ENCODE measurements around the gene CROCC2.

CROCC2 gene

GRCh38 chr2:241036964-241037421 is 130.9 kb downstream of the CROCC2 start:
- Histone ChIP-seq H3K79me2 (ENCODE audit: control insufficient read depth, low read length) (peaks cover 40% of the 10 kb centered on the region), H4K20me1 (ENCODE audit: control insufficient read depth, insufficient read depth, low read depth, low read length) (no peaks in the 10 kb centered on the region), H3K27ac (ENCODE audit: low read depth, low read length) (peak overlapping the region; percentile 95), H3F3A (ENCODE audit: control insufficient read depth, insufficient read depth) (peaks cover 19% of the 10 kb centered on the region), H3K9me3 (ENCODE audit: control insufficient read depth, insufficient read depth, low read length) (no peaks in the 10 kb centered on the region), H3K4me1 (ENCODE audit: control insufficient read depth, low read length) (peaks cover 59% of the 10 kb centered on the region), H3K36me3 (ENCODE audit: control insufficient read depth, low read length) (peaks cover 32% of the 10 kb centered on the region), H3K4me3 (ENCODE audit: low read length) (peak overlapping the region; percentile 95), H3K27me3 (ENCODE audit: control insufficient read depth, low read length) (peaks cover 7% of the 10 kb centered on the region), H3K9me2 (replicated peaks; ENCODE audit: control insufficient read depth, low read length) (no peaks in the 10 kb centered on the region), H3K4me2 (ENCODE audit: low read length) (peak overlapping the region; percentile 95)
- TF ChIP-seq EZH2phosphoT487 (IDR thresholded peaks at IDR 0.05; ENCODE audit: borderline replicate concordance, low read length) = no peak
- TF ChIP-seq, protein P1, sequence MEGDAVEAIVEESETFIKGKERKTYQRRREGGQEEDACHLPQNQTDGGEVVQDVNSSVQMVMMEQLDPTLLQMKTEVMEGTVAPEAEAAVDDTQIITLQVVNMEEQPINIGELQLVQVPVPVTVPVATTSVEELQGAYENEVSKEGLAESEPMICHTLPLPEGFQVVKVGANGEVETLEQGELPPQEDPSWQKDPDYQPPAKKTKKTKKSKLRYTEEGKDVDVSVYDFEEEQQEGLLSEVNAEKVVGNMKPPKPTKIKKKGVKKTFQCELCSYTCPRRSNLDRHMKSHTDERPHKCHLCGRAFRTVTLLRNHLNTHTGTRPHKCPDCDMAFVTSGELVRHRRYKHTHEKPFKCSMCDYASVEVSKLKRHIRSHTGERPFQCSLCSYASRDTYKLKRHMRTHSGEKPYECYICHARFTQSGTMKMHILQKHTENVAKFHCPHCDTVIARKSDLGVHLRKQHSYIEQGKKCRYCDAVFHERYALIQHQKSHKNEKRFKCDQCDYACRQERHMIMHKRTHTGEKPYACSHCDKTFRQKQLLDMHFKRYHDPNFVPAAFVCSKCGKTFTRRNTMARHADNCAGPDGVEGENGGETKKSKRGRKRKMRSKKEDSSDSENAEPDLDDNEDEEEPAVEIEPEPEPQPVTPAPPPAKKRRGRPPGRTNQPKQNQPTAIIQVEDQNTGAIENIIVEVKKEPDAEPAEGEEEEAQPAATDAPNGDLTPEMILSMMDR (IDR thresholded peaks at IDR 0.05; ENCODE audit: low read depth, low read length, poor library complexity, severe bottlenecking) = no peak

DNA sequence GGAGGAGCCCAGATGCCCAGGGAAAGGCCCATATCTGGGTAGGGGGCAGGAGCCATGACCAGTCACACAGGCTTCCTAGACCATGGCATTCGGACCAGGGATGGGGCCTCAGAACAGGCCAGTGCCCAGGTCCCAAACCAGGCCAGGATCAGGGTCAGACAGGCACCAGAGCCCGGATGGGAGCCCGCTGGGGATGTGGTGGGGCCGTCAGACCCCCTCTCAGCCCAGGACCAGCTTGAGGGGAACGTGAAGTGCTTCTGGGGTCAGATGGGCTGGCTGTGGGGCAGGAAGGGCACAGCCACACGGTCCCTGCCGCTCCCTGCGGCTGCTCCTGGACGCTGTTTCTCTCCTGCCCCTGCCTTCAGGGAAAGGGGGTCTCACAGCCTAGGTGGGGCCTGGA is 131.4 kb downstream of the CROCC2 start:
- Histone ChIP-seq H3K4me3 (ENCODE audit: low read length) (peak overlapping the region; percentile 95), H3K9me2 (replicated peaks; ENCODE audit: control insufficient read depth, low read length) (no peaks in the 10 kb centered on the region), H3K36me3 (ENCODE audit: control insufficient read depth, low read length) (peaks cover 37% of the 10 kb centered on the region), H3K4me1 (ENCODE audit: control insufficient read depth, low read length) (peaks cover 64% of the 10 kb centered on the region), H3K9me3 (ENCODE audit: control insufficient read depth, insufficient read depth, low read length) (no peaks in the 10 kb centered on the region), H3K27me3 (ENCODE audit: control insufficient read depth, low read length) (peaks cover 7% of the 10 kb centered on the region), H3K27ac (ENCODE audit: low read depth, low read length) (peak overlapping the region; percentile 95), H3F3A (ENCODE audit: control insufficient read depth, insufficient read depth) (peaks cover 22% of the 10 kb centered on the region), H4K20me1 (ENCODE audit: control insufficient read depth, insufficient read depth, low read depth, low read length) (no peaks in the 10 kb centered on the region), H3K79me2 (ENCODE audit: control insufficient read depth, low read length) (peaks cover 45% of the 10 kb centered on the region), H3K4me2 (ENCODE audit: low read length) (peak overlapping the region; percentile 95)
- TF ChIP-seq, protein P1 (IDR thresholded peaks at IDR 0.05; ENCODE audit: low read depth, low read length, poor library complexity, severe bottlenecking) = no peak
- TF ChIP-seq EZH2phosphoT487 (IDR thresholded peaks at IDR 0.05; ENCODE audit: borderline replicate concordance, low read length) = no peak

DNA sequence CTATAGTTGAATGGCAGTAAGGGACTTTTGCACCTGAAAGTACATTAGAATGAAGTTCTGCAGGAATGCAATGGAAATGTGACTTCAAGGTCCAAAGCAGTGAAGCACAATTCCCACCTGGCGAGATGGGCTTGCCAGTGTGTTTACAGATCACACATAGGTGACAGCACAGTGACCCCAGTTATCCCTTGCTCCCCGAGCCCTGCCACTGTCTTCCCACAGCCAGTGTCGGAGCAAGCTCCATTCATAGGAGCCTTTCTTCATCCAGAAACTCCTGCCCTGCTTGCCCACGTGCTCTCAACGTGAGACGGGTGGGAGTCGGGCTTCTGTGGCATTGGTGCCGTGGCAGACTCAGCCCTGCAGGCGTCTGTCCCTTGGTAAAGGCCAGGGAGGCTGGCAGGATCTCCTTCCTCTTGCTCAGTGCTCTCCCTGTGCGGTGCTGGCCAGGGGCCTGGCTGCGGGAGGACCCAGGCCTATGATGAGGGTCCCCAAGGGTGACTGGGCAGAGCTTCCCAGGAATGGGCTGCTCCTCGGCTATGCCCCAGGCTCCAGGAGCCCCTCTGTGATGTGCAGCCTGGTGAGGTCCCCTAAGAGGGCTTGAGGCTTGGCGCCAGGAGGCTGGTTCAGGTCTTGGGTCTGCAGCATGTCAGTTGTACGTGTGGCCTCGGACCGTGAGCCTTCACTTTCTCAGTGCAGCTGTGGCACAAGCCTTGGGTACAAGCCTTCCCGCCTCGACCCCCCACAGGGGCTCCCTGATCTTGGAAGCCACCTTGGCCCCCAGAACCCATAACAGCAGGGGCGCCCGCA is 132.4 kb downstream of the CROCC2 start:
- Histone ChIP-seq H3K9me3 (ENCODE audit: control insufficient read depth, insufficient read depth, low read length) (peaks cover 5% of the 10 kb centered on the region; the same call in 1 of the 2 replicates), H3K27ac (ENCODE audit: low read depth, low read length) (peak overlapping the region; percentile 95), H4K20me1 (ENCODE audit: control insufficient read depth, insufficient read depth, low read depth, low read length) (no peaks in the 10 kb centered on the region), H3F3A (ENCODE audit: control insufficient read depth, insufficient read depth) (peaks cover 26% of the 10 kb centered on the region), H3K27me3 (ENCODE audit: control insufficient read depth, low read length) (peaks cover 7% of the 10 kb centered on the region), H3K36me3 (ENCODE audit: control insufficient read depth, low read length) (peaks cover 45% of the 10 kb centered on the region), H3K79me2 (ENCODE audit: control insufficient read depth, low read length) (peaks cover 53% of the 10 kb centered on the region), H3K4me1 (ENCODE audit: control insufficient read depth, low read length) (peaks cover 75% of the 10 kb centered on the region), H3K4me3 (ENCODE audit: low read length) (peak overlapping the region; percentile 95), H3K4me2 (ENCODE audit: low read length) (peak overlapping the region; percentile 95), H3K9me2 (replicated peaks; ENCODE audit: control insufficient read depth, low read length) (no peaks in the 10 kb centered on the region)
- TF ChIP-seq, protein P1 (IDR thresholded peaks at IDR 0.05; ENCODE audit: low read depth, low read length, poor library complexity, severe bottlenecking) = no peak
